ENCODE measurements around the gene FAM83C.

DNA sequence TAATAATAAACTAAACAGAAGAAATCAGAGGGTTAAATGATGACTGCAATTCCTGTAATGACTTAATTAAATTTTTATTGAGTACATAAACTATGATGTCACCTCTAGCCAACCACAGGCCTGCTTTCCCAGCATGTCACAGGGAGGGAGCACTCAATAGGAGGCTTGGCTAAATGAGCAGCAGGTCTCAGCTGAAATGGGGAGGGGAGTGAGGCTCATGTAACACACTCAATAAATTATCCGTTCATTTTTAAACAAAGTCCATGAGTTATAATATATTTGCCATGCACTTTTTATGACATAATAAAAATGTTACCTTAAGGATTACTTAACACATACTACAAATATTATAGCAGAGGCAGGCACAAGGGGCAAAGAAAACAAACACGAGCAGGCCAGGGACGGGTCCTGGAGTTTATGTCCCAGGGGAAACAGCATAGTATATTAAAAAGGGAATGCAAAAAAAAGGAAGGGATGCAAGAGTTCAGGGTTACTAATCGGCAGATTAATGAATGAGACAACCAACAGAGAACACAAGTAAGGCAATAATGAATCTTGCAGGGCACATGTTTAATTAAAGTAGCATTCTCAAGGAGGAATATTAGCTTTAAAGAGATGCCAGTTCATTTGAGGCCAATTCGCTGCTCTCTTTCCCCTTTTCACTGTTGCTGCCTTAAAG is 27.1 kb upstream of the FAM83C start:
- TF ChIP-seq, protein P1, sequence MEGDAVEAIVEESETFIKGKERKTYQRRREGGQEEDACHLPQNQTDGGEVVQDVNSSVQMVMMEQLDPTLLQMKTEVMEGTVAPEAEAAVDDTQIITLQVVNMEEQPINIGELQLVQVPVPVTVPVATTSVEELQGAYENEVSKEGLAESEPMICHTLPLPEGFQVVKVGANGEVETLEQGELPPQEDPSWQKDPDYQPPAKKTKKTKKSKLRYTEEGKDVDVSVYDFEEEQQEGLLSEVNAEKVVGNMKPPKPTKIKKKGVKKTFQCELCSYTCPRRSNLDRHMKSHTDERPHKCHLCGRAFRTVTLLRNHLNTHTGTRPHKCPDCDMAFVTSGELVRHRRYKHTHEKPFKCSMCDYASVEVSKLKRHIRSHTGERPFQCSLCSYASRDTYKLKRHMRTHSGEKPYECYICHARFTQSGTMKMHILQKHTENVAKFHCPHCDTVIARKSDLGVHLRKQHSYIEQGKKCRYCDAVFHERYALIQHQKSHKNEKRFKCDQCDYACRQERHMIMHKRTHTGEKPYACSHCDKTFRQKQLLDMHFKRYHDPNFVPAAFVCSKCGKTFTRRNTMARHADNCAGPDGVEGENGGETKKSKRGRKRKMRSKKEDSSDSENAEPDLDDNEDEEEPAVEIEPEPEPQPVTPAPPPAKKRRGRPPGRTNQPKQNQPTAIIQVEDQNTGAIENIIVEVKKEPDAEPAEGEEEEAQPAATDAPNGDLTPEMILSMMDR (conservative IDR thresholded peaks at IDR 0.05 in 1 of 2, IDR thresholded peaks at IDR 0.05 in 1 of 2; ENCODE audit: low read depth in 1 of 2, low read length in 2 of 2), result no peak
- TF ChIP-seq EZH2 (IDR thresholded peaks at IDR 0.05; ENCODE audit: low read length, missing control alignments), result no peak

All from fibroblast of lung (primary cell).